Caco-2 (cell line): ENCODE measurements around the gene ABTB1. TPM values are rescaled to one million over a fixed set of nuclear protein-coding genes. Genes with fewer than 3 reads are reported as not detected.

ENCODE experiments used
- BruUV-seq: library from RNA; stranded (reverse); fragments of 400-500 nt; replicated peaks from 2 replicates; lab custom pipeline; 2021; lab: Mats Ljungman, UMichigan
- CTCF ChIA-PET: fragments of 300-600 bp; sonication (Branson Sonifier 250); formaldehyde crosslinking; loops from one replicate; lab custom pipeline; 2022; ENCODE audit warnings: antibody characterized with exemption; lab: Charles Lee
- POLR2A ChIA-PET: fragments of 300-600 bp; sonication (Branson Sonifier 250); formaldehyde crosslinking; loops from one replicate; lab custom pipeline; 2022; ENCODE audit warnings: antibody characterized with exemption; lab: Charles Lee
- DNase-seq, 2 experiments: peaks; one replicate each; pipeline versions ENCODE4 v3.0.0 to v3.0.0-alpha.2; 2020 to 2022
- H3K27me3 ChIP-seq: replicated peaks from 2 replicates; pipeline ENCODE4 v1.6.0; 2011; ENCODE audit warnings: low read length; ENCODE audit not compliant: control insufficient read depth, insufficient read depth
- H3K36me3 ChIP-seq: 2 replicates; pipeline ENCODE4 v1.5.1; 2011; ENCODE audit warnings: low read length; ENCODE audit not compliant: control insufficient read depth, insufficient read depth
- H3K4me1 ChIP-seq: fragments of 250-450 bp; sonication (Bioruptor Pico); 2 replicates; pipeline ENCODE4 v1.5.1; 2020; ENCODE audit warnings: mild to moderate bottlenecking
- H3K4me3 ChIP-seq: 2 replicates; pipeline ENCODE4 v1.5.1; 2011; ENCODE audit warnings: low read depth, mild to moderate bottlenecking, control low read depth, low read length
- H3K9me3 ChIP-seq: fragments of 250-450 bp; sonication (Bioruptor Pico); 2 replicates; pipeline ENCODE4 v1.5.1; 2020; ENCODE audit warnings: mild to moderate bottlenecking, moderate library complexity
- H3K27ac Mint-ChIP-seq: one replicate; pipeline ENCODE4 v1.8.0; 2022; ENCODE audit warnings: mixed read lengths; ENCODE audit not compliant: unreplicated experiment
- H3K27me3 Mint-ChIP-seq: one replicate; pipeline ENCODE4 v1.8.0; 2022; ENCODE audit warnings: mixed read lengths; ENCODE audit not compliant: insufficient read depth, unreplicated experiment
- H3K36me3 Mint-ChIP-seq: one replicate; pipeline ENCODE4 v1.8.0; 2022; ENCODE audit warnings: mild to moderate bottlenecking, mixed read lengths; ENCODE audit not compliant: insufficient read depth, unreplicated experiment
- H3K4me1 Mint-ChIP-seq: one replicate; pipeline ENCODE4 v1.8.0; 2022; ENCODE audit warnings: low read depth, mixed read lengths; ENCODE audit not compliant: unreplicated experiment
- H3K4me3 Mint-ChIP-seq: one replicate; pipeline ENCODE4 v1.8.0; 2022; ENCODE audit warnings: mild to moderate bottlenecking, moderate library complexity, mixed read lengths; ENCODE audit not compliant: unreplicated experiment
- H3K9me3 Mint-ChIP-seq: one replicate; pipeline ENCODE4 v1.8.0; 2022; ENCODE audit warnings: mixed read lengths; ENCODE audit not compliant: unreplicated experiment
- CTCF ChIP-seq, 2 experiments: fragments of 200-600 bp in 1 of 2; IDR thresholded peaks; 1 replicate in 1 of 2; 2 replicates in 1 of 2; pipeline versions ENCODE4 v1.5.1 to v1.8.0; 2011 to 2022; ENCODE audit warnings: antibody characterized with exemption in 1 of 2, control low read depth in 1 of 2, inconsistent platforms in 1 of 2, low read depth in 1 of 2, low read length in 1 of 2, mild to moderate bottlenecking in 1 of 2, moderate library complexity in 1 of 2; ENCODE audit not compliant: insufficient read depth in 1 of 2, severe bottlenecking in 1 of 2, unreplicated experiment in 1 of 2
- intact Hi-C: fragments of 100-400 bp; cut with micrococcal nuclease; formaldehyde crosslinking; loops from one replicate; pipeline ENCODE4 v1.10.0; 2022; ENCODE audit not compliant: unreplicated experiment
- total RNA-seq: library from RNA; stranded (reverse); gene quantifications from 2 replicates; pipeline ENCODE4 v1.2.3, GENCODE V29; 2022

ABTB1 gene
- total RNA-seq, 1 experiment from 2014 or later = 6.2 TPM

- Mint-ChIP-seq H3K27me3 (no peaks in the 10 kb centered on the region), H3K27ac (no peak overlapping the region), H3K4me3 (no peak overlapping the region), H3K36me3 (no peaks in the 10 kb centered on the region), H3K9me3 (no peaks in the 10 kb centered on the region), H3K4me1 (no peaks in the 10 kb centered on the region)
- ChIA-PET POLR2A (no interaction called here), CTCF (no interaction called here)
- H3K4me3 ChIP-seq = no peak overlapping the region
- no peaks in the 10 kb centered on the region for H3K9me3 ChIP-seq
- DNase-seq = no peak
- TF ChIP-seq CTCF (IDR thresholded peaks at IDR 0.05; ENCODE audit: insufficient read depth in 1 of 2, low read depth in 1 of 2, low read length in 1 of 2, severe bottlenecking in 1 of 2, unreplicated experiment in 1 of 2) = no peak
- H3K27me3 ChIP-seq = no peaks in the 10 kb centered on the region
- BruUV-seq = no TSS peak
- H3K36me3 ChIP-seq = no peaks in the 10 kb centered on the region
- intact Hi-C loops = no loop called here
- no peaks in the 10 kb centered on the region for H3K4me1 ChIP-seq
Measured at GRCh38 chr3:127665586-127665985, 7.2 kb upstream of the ABTB1 start.

- no peak for DNase-seq
- intact Hi-C loops = no loop called here
- no peaks in the 10 kb centered on the region for H3K4me1 Mint-ChIP-seq
- BruUV-seq = no TSS peak
- H3K4me3 Mint-ChIP-seq = no peak overlapping the region
- POLR2A ChIA-PET = no interaction called here
- H3K9me3 ChIP-seq = no peaks in the 10 kb centered on the region
- CTCF ChIA-PET = no interaction called here
- no peak overlapping the region for H3K27ac Mint-ChIP-seq
- no peaks in the 10 kb centered on the region for H3K27me3 Mint-ChIP-seq
- peaks cover 2% of the 10 kb centered on the region for H3K36me3 Mint-ChIP-seq
- H3K4me3 ChIP-seq = no peak overlapping the region
- H3K36me3 ChIP-seq = no peaks in the 10 kb centered on the region
- no peaks in the 10 kb centered on the region for H3K4me1 ChIP-seq
- no peaks in the 10 kb centered on the region for H3K27me3 ChIP-seq
- TF ChIP-seq CTCF (IDR thresholded peaks at IDR 0.05; ENCODE audit: insufficient read depth in 1 of 2, low read depth in 1 of 2, low read length in 1 of 2, severe bottlenecking in 1 of 2, unreplicated experiment in 1 of 2) = no peak
- no peaks in the 10 kb centered on the region for H3K9me3 Mint-ChIP-seq
Measured at GRCh38 chr3:127666676-127667075, 6.1 kb upstream of the ABTB1 start.

- Mint-ChIP-seq H3K36me3 (peaks cover 8% of the 10 kb centered on the region), H3K4me3 (no peak overlapping the region), H3K9me3 (no peaks in the 10 kb centered on the region), H3K4me1 (no peaks in the 10 kb centered on the region), H3K27me3 (no peaks in the 10 kb centered on the region), H3K27ac (no peak overlapping the region)
- no TSS peak for BruUV-seq
- Histone ChIP-seq H3K4me3 (no peak overlapping the region), H3K36me3 (no peaks in the 10 kb centered on the region), H3K27me3 (no peaks in the 10 kb centered on the region), H3K4me1 (no peaks in the 10 kb centered on the region), H3K9me3 (no peaks in the 10 kb centered on the region)
- ChIA-PET CTCF (no interaction called here), POLR2A (no interaction called here)
- TF ChIP-seq CTCF (IDR thresholded peaks at IDR 0.05; ENCODE audit: insufficient read depth in 1 of 2, low read depth in 1 of 2, low read length in 1 of 2, severe bottlenecking in 1 of 2, unreplicated experiment in 1 of 2) = no peak
- no peak for DNase-seq
- intact Hi-C loops = no loop called here
Measured at GRCh38 chr3:127667119-127667681, 5.6 kb upstream of the ABTB1 start.
